Measurements from ENCODE around the gene EMP2.

GRCh38 chr16:10590342-10590741 is 9.9 kb upstream of the EMP2 start:
- TF ChIP-seq EP300 (IDR thresholded peaks at IDR 0.05) (no peak), POLR2A (IDR thresholded peaks at IDR 0.05) (no peak), CTCF (IDR thresholded peaks at IDR 0.05) (no peak)
